CD4-positive, alpha-beta T cell (primary cell): ENCODE results near the gene NUP62. TPM values are rescaled to one million over a fixed set of nuclear protein-coding genes. Genes with fewer than 3 reads are reported as not detected.

ENCODE experiments used
- ATAC-seq: fragments of 200-7000 bp; cut with Tn5 transposase; one replicate; pipeline ENCODE4 v1.10.0; 2022; ENCODE audit warnings: mild to moderate bottlenecking; ENCODE audit not compliant: poor library complexity
- CTCF ChIA-PET: fragments of 350-600 bp; sonication (Branson Sonifier 250); formaldehyde crosslinking; loops from one replicate; lab custom pipeline; 2021; ENCODE audit warnings: antibody characterized with exemption, inconsistent platforms; lab: Charles Lee
- POLR2A ChIA-PET: fragments of 350-600 bp; sonication (Branson Sonifier 250); formaldehyde crosslinking; loops from one replicate; lab custom pipeline; 2021; ENCODE audit warnings: antibody characterized with exemption, inconsistent platforms; lab: Charles Lee
- DNase-seq, 14 experiments: peaks; one replicate each; pipeline ENCODE4 v3.0.0-alpha.2; 2013 to 2020; ENCODE audit warnings: mixed read lengths in 2 of 14
- H3K27ac ChIP-seq, 2 donors: one replicate each; pipeline versions ENCODE4 v1.5.1 to v1.7.0; 2013; ENCODE audit warnings: low read length in 2 of 2, low read depth in 1 of 2, mild to moderate bottlenecking in 1 of 2
- H3K27me3 ChIP-seq, 2 experiments: 1 replicate in 1 of 2; 2 replicates in 1 of 2; pipeline versions ENCODE4 v1.6.1 to v1.7.0; 2013; ENCODE audit warnings: low read length in 2 of 2, control low read depth in 1 of 2, mild to moderate bottlenecking in 1 of 2, moderate library complexity in 1 of 2; ENCODE audit not compliant: insufficient read depth in 2 of 2, control insufficient read depth in 1 of 2
- H3K36me3 ChIP-seq: one replicate; pipeline ENCODE4 v1.6.1; 2013; ENCODE audit warnings: low read length, control low read depth; ENCODE audit not compliant: insufficient read depth
- H3K4me1 ChIP-seq: one replicate; pipeline ENCODE4 v1.6.1; 2013; ENCODE audit warnings: low read length, control low read depth; ENCODE audit not compliant: insufficient read depth
- H3K4me3 ChIP-seq: one replicate; pipeline ENCODE4 v1.5.1; 2013; ENCODE audit warnings: mild to moderate bottlenecking, low read length, moderate library complexity
- H3K9me3 ChIP-seq, 2 experiments: 1 replicate in 1 of 2; 2 replicates in 1 of 2; pipeline versions ENCODE4 v1.6.1 to v1.7.0; 2013; ENCODE audit warnings: low read length in 2 of 2, mild to moderate bottlenecking in 2 of 2, control low read depth in 1 of 2, moderate library complexity in 1 of 2; ENCODE audit not compliant: control insufficient read depth in 1 of 2, insufficient read depth in 1 of 2
- H3K27ac Mint-ChIP-seq: one replicate; pipeline ENCODE4 v1.8.0; 2020; ENCODE audit warnings: mixed read lengths
- H3K27me3 Mint-ChIP-seq: one replicate; pipeline ENCODE4 v1.8.0; 2021; ENCODE audit warnings: mixed read lengths
- H3K36me3 Mint-ChIP-seq: one replicate; pipeline ENCODE4 v1.8.0; 2021; ENCODE audit warnings: low read depth, mixed read lengths
- H3K4me1 Mint-ChIP-seq: one replicate; pipeline ENCODE4 v1.8.0; 2021; ENCODE audit warnings: low read depth, mixed read lengths
- H3K4me3 Mint-ChIP-seq: one replicate; pipeline ENCODE4 v1.8.0; 2020; ENCODE audit warnings: mild to moderate bottlenecking, mixed read lengths
- H3K9me3 Mint-ChIP-seq: one replicate; pipeline ENCODE4 v1.8.0; 2020; ENCODE audit warnings: mixed read lengths
- CTCF ChIP-seq: fragments of 200-600 bp; IDR thresholded peaks from one replicate; pipeline ENCODE4 v1.8.0; 2022; ENCODE audit warnings: antibody characterized with exemption, mild to moderate bottlenecking
- intact Hi-C, 2 experiments: fragments of 100-400 bp; cut with DNase I in 1 of 2; cut with micrococcal nuclease in 1 of 2; formaldehyde crosslinking; loops; one replicate each; pipeline versions ENCODE4 v1.15.1 to v1.9.0; 2023 to 2025; cut with DNase I, micrococcal nuclease
- total RNA-seq, 174 experiments: library from RNA in 2 of 174; stranded (reverse) in 2 of 174; gene quantifications; one replicate each; pipeline ENCODE4 v1.2.3 and lab custom pipeline; 2021 to 2026

The NUP62 gene
- total RNA-seq, 2 experiments from 2014 or later, result 19.2 to 21.7 TPM

- Histone ChIP-seq H3K36me3 (peaks cover 54% of the 10 kb centered on the region), H3K4me1 (peaks cover 22% of the 10 kb centered on the region), H3K4me3 (no peak overlapping the region), H3K27ac (no peak overlapping the region), H3K27me3 (no peaks in the 10 kb centered on the region), H3K9me3 (no peaks in the 10 kb centered on the region)
- TF ChIP-seq CTCF, result no peak
- intact Hi-C loops, result no loop called here
- ChIA-PET POLR2A (no interaction called here), CTCF (no interaction called here)
- Mint-ChIP-seq H3K36me3 (peaks cover 67% of the 10 kb centered on the region), H3K27ac (no peak overlapping the region), H3K4me3 (no peak overlapping the region), H3K4me1 (peaks cover 35% of the 10 kb centered on the region), H3K9me3 (no peaks in the 10 kb centered on the region), H3K27me3 (no peaks in the 10 kb centered on the region)
- DNase-seq (no peak), ATAC-seq (no peak)
These were observed 14.0 kb downstream of the NUP62 start for GRCh38 chr19:49915271-49915670.

GRCh38 chr19:49913720-49914119, 15.6 kb downstream of the NUP62 start:
- ChIA-PET POLR2A (interaction anchor here (0.6 to 0.7 kb wide), 2 partner anchors 11 to 17 kb away, joined by 3 read pairs; partner anchors contain the start of gene IL4I1), CTCF (no interaction called here)
- Histone ChIP-seq H3K27me3 (no peaks in the 10 kb centered on the region), H3K9me3 (no peaks in the 10 kb centered on the region), H3K36me3 (peaks cover 63% of the 10 kb centered on the region), H3K27ac (no peak overlapping the region), H3K4me3 (no peak overlapping the region), H3K4me1 (peaks cover 19% of the 10 kb centered on the region)
- intact Hi-C loops, result no loop called here
- peaks cover 35% of the 10 kb centered on the region for H3K4me1 Mint-ChIP-seq
- DNase-seq (no peak), ATAC-seq (no peak)
- no peak overlapping the region for H3K27ac Mint-ChIP-seq
- TF ChIP-seq CTCF, result no peak
- H3K36me3 Mint-ChIP-seq, result peaks cover 67% of the 10 kb centered on the region
- no peaks in the 10 kb centered on the region for H3K9me3 Mint-ChIP-seq
- no peaks in the 10 kb centered on the region for H3K27me3 Mint-ChIP-seq
- no peak overlapping the region for H3K4me3 Mint-ChIP-seq

GRCh38 chr19:49912965-49913685, 16.2 kb downstream of the NUP62 start:
- ChIA-PET CTCF (no interaction called here), POLR2A (interaction anchor here (0.7 kb wide), 1 partner anchor 16 kb away, joined by 3 read pairs; the partner anchor contains the start of gene IL4I1)
- Histone ChIP-seq H3K4me3 (no peak overlapping the region), H3K27ac (no peak overlapping the region), H3K36me3 (peaks cover 64% of the 10 kb centered on the region), H3K9me3 (no peaks in the 10 kb centered on the region), H3K27me3 (no peaks in the 10 kb centered on the region), H3K4me1 (peaks cover 19% of the 10 kb centered on the region)
- ATAC-seq (no peak), DNase-seq (no peak)
- H3K27me3 Mint-ChIP-seq, result no peaks in the 10 kb centered on the region
- no peak overlapping the region for H3K27ac Mint-ChIP-seq
- no peak for TF ChIP-seq CTCF
- H3K4me1 Mint-ChIP-seq, result peaks cover 35% of the 10 kb centered on the region
- intact Hi-C loops, result no loop called here
- H3K9me3 Mint-ChIP-seq, result no peaks in the 10 kb centered on the region
- peaks cover 66% of the 10 kb centered on the region for H3K36me3 Mint-ChIP-seq
- no peak overlapping the region for H3K4me3 Mint-ChIP-seq
